Coronary artery (tissue), 2 donors: ENCODE measurements around the gene THY1.

Experiments used
- DNase-seq: peaks from one replicate; pipeline ENCODE4 v3.0.0-alpha.2; 2017; ENCODE audit warnings: low spot score
- H3K27ac ChIP-seq, 2 donors: fragments of 200-600 bp; sonication (generic); one replicate each; pipeline ENCODE4 v1.5.1; 2016 to 2019
- H3K4me3 ChIP-seq: fragments of 200-600 bp; sonication (generic); 2 replicates; pipeline ENCODE4 v1.5.1; 2016; ENCODE audit warnings: mild to moderate bottlenecking, moderate library complexity
- CTCF ChIP-seq: fragments of 200-600 bp; sonication (generic); IDR thresholded peaks from one replicate; pipeline ENCODE4 v1.5.1; 2019; ENCODE audit warnings: antibody characterized with exemption

Gene THY1

GRCh38 chr11:119417726-119418540 is 5.0 kb downstream of the THY1 start:
- peak overlapping the region; percentile 42 to 59 for H3K27ac ChIP-seq
- no peak for TF ChIP-seq CTCF
- no peak overlapping the region for H3K4me3 ChIP-seq
- no peak for DNase-seq

GRCh38 chr11:119416606-119417580 is 6.1 kb downstream of the THY1 start:
- no peak for TF ChIP-seq CTCF
- H3K4me3 ChIP-seq, result no peak overlapping the region
- no peak for DNase-seq
- peak overlapping the region; percentile 42 to 59 for H3K27ac ChIP-seq

- TF ChIP-seq CTCF, result no peak
- Histone ChIP-seq H3K27ac (no peak overlapping the region), H3K4me3 (no peak overlapping the region)
- no peak for DNase-seq
Measured at GRCh38 chr11:119415966-119416365, 7.0 kb downstream of the THY1 start.

- no peak for DNase-seq
- no peak for TF ChIP-seq CTCF
- no peak overlapping the region for H3K27ac ChIP-seq
- H3K4me3 ChIP-seq, result no peak overlapping the region
Measured at GRCh38 chr11:119415517-119415916, 7.5 kb downstream of the THY1 start.

- Histone ChIP-seq H3K27ac (no peak overlapping the region), H3K4me3 (no peak overlapping the region)
- no peak for DNase-seq
- no peak for TF ChIP-seq CTCF
Measured at GRCh38 chr11:119414734-119415133, 8.2 kb downstream of the THY1 start.

GRCh38 chr11:119414321-119414720 is 8.7 kb downstream of the THY1 start:
- no peak for TF ChIP-seq CTCF
- Histone ChIP-seq H3K4me3 (no peak overlapping the region), H3K27ac (no peak overlapping the region)
- no peak for DNase-seq
